AG04449 (cell line): ENCODE measurements around the gene ACP4.

ENCODE experiments used
- CTCF ChIA-PET: fragments of 350-600 bp; formaldehyde crosslinking; extraction: SDS; loops from one replicate; lab custom pipeline; 2021; ENCODE audit warnings: antibody characterized with exemption; lab: Yijun Ruan, JAX
- POLR2A ChIA-PET: fragments of 400-600, 350-600 bp; formaldehyde crosslinking; extraction: SDS; loops from one replicate; lab custom pipeline; 2020; ENCODE audit warnings: antibody characterized with exemption, inconsistent platforms; lab: Yijun Ruan, JAX
- DNase-seq: peaks from one replicate; pipeline ENCODE4 v3.0.0-alpha.2; 2010; ENCODE audit warnings: low read depth, low spot score
- H3K4me3 ChIP-seq: 2 replicates; pipeline ENCODE4 v1.5.1; 2011; ENCODE audit warnings: low read depth, mild to moderate bottlenecking, control low read depth, low read length
- CTCF ChIP-seq: IDR thresholded peaks from one replicate; pipeline ENCODE4 v1.5.1; 2011; ENCODE audit warnings: mild to moderate bottlenecking, moderate library complexity, low read length, control low read depth, inconsistent platforms; ENCODE audit not compliant: insufficient read depth; ENCODE audit errors: missing control alignments

Gene ACP4

GRCh38 chr19:50844296-50844935, 54.2 kb downstream of the ACP4 start:
- no peak for TF ChIP-seq CTCF
- no peak for DNase-seq
- CTCF ChIA-PET, result no interaction called here
- no peak overlapping the region for H3K4me3 ChIP-seq
- POLR2A ChIA-PET, result no interaction called here
